NB4 (cell line): ENCODE results near the gene CHRD.

Experiments used
- DNase-seq: peaks from one replicate; pipeline ENCODE4 v3.0.0; 2010; ENCODE audit warnings: low read depth
- H3K4me3 ChIP-seq: one replicate; pipeline ENCODE4 v1.5.1; 2011; ENCODE audit warnings: mild to moderate bottlenecking, low read depth, low read length, moderate library complexity
- MYC ChIP-seq: IDR thresholded peaks from 2 replicates; pipeline ENCODE4 v1.6.1; 2011; ENCODE audit warnings: low read depth, low read length
- POLR2A ChIP-seq: IDR thresholded peaks from 2 replicates; pipeline ENCODE4 v1.6.1; 2011; ENCODE audit warnings: mild to moderate bottlenecking; ENCODE audit not compliant: insufficient read length; ENCODE audit errors: extremely low read depth
- TF ChIP-seq, protein P1 (sequence below): IDR thresholded peaks from one replicate; pipeline ENCODE4 v1.5.1; 2012; ENCODE audit warnings: low read depth, low read length
- TF ChIP-seq, protein P2 (sequence below): IDR thresholded peaks from 2 replicates; pipeline ENCODE4 v1.6.1; 2011; ENCODE audit warnings: low read depth, low read length

Gene CHRD

DNA sequence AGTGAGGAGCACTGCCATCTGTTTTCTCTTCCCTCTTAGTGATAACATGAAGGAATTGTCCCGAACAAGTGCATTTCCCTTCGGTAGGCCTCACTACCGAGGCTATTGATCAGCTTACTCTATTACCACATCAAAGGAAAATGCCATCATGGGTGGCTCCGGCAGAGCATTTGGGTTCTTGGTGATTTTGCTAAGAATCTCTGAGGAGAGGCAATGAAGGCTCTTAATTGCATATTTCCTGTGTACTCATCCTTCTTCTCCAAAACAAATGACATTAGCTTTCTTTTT lies 35.3 kb downstream of the CHRD start:
- TF ChIP-seq, protein P1, sequence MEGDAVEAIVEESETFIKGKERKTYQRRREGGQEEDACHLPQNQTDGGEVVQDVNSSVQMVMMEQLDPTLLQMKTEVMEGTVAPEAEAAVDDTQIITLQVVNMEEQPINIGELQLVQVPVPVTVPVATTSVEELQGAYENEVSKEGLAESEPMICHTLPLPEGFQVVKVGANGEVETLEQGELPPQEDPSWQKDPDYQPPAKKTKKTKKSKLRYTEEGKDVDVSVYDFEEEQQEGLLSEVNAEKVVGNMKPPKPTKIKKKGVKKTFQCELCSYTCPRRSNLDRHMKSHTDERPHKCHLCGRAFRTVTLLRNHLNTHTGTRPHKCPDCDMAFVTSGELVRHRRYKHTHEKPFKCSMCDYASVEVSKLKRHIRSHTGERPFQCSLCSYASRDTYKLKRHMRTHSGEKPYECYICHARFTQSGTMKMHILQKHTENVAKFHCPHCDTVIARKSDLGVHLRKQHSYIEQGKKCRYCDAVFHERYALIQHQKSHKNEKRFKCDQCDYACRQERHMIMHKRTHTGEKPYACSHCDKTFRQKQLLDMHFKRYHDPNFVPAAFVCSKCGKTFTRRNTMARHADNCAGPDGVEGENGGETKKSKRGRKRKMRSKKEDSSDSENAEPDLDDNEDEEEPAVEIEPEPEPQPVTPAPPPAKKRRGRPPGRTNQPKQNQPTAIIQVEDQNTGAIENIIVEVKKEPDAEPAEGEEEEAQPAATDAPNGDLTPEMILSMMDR: no peak
- TF ChIP-seq, protein P2, sequence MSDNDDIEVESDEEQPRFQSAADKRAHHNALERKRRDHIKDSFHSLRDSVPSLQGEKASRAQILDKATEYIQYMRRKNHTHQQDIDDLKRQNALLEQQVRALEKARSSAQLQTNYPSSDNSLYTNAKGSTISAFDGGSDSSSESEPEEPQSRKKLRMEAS: no peak
- TF ChIP-seq MYC (no peak), POLR2A (no peak)
- H3K4me3 ChIP-seq: no peak overlapping the region
- no peak for DNase-seq

DNA sequence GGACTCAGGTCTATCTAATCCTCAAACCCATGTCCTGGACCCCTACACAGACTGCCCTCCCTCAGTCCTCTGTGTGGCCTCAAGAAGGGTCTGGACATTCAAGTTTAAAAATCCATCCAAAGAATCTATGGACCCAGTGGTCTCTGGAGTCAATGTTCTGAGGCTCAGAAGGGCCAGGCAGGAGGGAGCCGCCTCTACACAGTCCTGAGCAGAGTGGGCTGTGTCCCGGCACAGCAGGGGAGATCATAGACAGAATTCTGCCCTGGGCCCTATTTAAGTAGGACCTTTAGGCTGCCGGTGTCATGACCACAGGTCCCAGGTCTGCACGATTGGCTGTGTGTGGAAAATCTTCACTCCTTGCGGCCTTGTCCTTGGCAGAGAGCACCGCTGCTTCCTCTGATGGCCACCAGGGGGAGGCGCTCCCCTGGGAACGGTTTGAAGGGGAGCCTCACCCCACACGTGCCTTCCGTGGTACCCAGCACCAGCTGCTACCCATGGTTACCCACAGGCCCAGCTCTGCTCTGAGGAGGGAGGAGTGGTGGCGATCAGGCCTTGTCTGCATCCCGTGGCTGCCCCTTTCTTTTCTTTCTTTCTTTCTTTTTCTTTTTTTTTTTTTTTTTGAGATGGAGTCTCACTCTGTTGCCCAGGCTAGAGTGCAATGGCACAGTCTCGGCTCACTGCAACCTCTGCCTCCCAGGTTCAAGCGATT lies 37.9 kb downstream of the CHRD start:
- H3K4me3 ChIP-seq: no peak overlapping the region
- TF ChIP-seq MYC (peak; percentile 80), POLR2A (no peak)
- TF ChIP-seq, protein P1: peak; percentile 88
- TF ChIP-seq, protein P2: peak; percentile 83
- DNase-seq: peak; percentile 72

DNA sequence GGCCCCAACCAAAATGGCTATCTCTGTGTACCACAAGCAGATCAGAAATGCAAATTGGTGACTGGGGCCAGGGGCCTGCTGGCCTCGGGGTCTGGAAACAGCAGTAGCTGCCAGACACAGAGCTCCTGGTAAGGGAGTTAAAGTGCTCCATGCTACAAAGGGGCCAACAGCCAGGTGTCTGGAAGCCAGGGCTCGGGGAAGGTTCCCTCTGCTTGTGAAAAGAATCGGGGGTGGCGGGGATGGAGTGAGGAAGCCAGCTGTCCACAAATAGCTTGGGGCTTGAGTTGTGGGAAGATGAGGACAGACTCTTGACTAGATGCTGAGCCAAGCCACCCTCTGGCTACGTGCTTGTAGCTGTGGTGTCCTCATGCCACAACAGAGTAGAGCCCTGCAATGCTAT lies 39.3 kb downstream of the CHRD start:
- no peak for DNase-seq
- H3K4me3 ChIP-seq: no peak overlapping the region
- TF ChIP-seq MYC (no peak), POLR2A (no peak)
- TF ChIP-seq, protein P1: no peak
- TF ChIP-seq, protein P2: no peak

DNA sequence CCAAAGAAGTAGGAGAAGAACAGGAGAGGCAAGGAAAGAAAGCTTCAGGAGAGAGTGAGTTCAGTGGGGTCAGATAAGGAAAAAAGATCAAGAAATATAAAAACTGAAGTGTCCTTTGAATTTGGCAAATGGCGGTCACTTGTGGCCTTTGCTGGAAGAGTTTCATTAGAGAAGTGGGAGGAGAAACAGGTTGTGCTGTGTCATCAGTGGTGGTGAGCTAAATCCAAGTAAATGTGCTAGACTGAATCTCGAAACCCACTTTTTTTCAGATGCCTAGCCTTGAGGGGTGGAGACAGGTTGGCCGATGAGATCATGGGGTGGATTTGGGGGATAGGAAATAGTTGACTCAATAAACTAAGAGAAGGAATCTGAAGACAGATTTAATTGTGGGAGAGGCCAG lies 43.7 kb downstream of the CHRD start:
- TF ChIP-seq, protein P1: no peak
- TF ChIP-seq POLR2A (no peak), MYC (no peak)
- TF ChIP-seq, protein P2: no peak
- no peak overlapping the region for H3K4me3 ChIP-seq
- no peak for DNase-seq

DNA sequence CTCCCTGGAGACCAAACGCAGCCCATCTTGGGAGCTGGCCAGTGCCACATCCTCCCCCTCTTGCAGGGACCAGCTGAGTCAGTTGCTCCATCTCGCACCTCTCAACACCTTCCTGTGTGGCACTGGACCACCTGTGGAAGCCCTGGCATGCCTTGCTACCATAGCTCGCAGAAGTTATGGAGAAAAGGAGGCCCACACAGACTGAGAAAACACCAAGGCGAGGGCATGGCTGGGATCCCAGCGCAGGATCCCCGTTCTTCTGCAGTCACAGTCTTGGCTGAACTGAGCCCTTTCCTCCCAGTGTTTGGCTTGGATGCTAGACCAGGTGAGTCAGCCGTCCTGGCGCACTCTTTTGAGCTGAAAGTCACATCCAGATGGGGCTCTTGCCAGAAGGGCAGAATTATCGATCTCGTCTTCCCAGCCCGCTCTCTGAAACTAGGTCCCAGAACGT lies 46.9 kb downstream of the CHRD start:
- DNase-seq: no peak
- H3K4me3 ChIP-seq: no peak overlapping the region
- TF ChIP-seq MYC: no peak
- TF ChIP-seq POLR2A: no peak
- TF ChIP-seq, protein P1: no peak
- TF ChIP-seq, protein P2: no peak
